Measurements from ENCODE around the gene PDE6B.

- TF ChIP-seq, protein P1, sequence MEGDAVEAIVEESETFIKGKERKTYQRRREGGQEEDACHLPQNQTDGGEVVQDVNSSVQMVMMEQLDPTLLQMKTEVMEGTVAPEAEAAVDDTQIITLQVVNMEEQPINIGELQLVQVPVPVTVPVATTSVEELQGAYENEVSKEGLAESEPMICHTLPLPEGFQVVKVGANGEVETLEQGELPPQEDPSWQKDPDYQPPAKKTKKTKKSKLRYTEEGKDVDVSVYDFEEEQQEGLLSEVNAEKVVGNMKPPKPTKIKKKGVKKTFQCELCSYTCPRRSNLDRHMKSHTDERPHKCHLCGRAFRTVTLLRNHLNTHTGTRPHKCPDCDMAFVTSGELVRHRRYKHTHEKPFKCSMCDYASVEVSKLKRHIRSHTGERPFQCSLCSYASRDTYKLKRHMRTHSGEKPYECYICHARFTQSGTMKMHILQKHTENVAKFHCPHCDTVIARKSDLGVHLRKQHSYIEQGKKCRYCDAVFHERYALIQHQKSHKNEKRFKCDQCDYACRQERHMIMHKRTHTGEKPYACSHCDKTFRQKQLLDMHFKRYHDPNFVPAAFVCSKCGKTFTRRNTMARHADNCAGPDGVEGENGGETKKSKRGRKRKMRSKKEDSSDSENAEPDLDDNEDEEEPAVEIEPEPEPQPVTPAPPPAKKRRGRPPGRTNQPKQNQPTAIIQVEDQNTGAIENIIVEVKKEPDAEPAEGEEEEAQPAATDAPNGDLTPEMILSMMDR (conservative IDR thresholded peaks at IDR 0.05 in 1 of 2, IDR thresholded peaks at IDR 0.05 in 1 of 2; ENCODE audit: extremely low read depth in 1 of 2, insufficient read depth in 1 of 2, low read depth in 1 of 2, low read length in 2 of 2) = no peak
- TF ChIP-seq EZH2 (IDR thresholded peaks at IDR 0.05; ENCODE audit: borderline replicate concordance, low read length) = no peak
Measured at GRCh38 chr4:647481-647880, 22.1 kb downstream of the PDE6B start.
